Prostate gland (tissue), 2 donors: Measurements from ENCODE around the gene SV2B. TPM values are rescaled to one million over a fixed set of nuclear protein-coding genes. Genes with fewer than 3 reads are reported as not detected.

Experiments
- DNase-seq: peaks from one replicate; pipeline ENCODE4 v3.0.0-alpha.2; 2019; ENCODE audit warnings: low spot score
- H3K27ac ChIP-seq, 2 donors: fragments of 200-600 bp; sonication (generic); 2 replicates each; pipeline ENCODE4 v1.5.1; 2017 to 2019
- H3K27me3 ChIP-seq: fragments of 200-600 bp; sonication (generic); replicated peaks from 2 replicates; pipeline ENCODE4 v1.5.1; 2019; ENCODE audit not compliant: insufficient read depth
- H3K36me3 ChIP-seq, 2 donors: fragments of 200-600 bp; sonication (generic); 1 replicate in 1 of 2; 2 replicates in 1 of 2; pipeline versions ENCODE4 v1.5.1 to v1.8.1; 2017 to 2019
- H3K4me1 ChIP-seq: fragments of 200-600 bp; sonication (generic); replicated peaks from 2 replicates; pipeline ENCODE4 v1.5.1; 2019
- H3K4me3 ChIP-seq, 2 donors: fragments of 200-600 bp; sonication (generic); 2 replicates each; pipeline ENCODE4 v1.5.1; 2017 to 2019
- H3K9me3 ChIP-seq: fragments of 200-600 bp; sonication (generic); 2 replicates; pipeline ENCODE4 v1.5.1; 2017
- CTCF ChIP-seq, 4 experiments: fragments of 200-600 bp in 2 of 4; fragments of 450-650 bp in 2 of 4; sonication (generic) in 2 of 4; IDR thresholded peaks; 1 replicate in 3 of 4; 2 replicates in 1 of 4; pipeline ENCODE4 v1.5.1; 2016 to 2019; ENCODE audit warnings: antibody characterized with exemption in 4 of 4, mild to moderate bottlenecking in 2 of 4, moderate library complexity in 2 of 4
- POLR2A ChIP-seq: fragments of 450-650 bp; IDR thresholded peaks from one replicate; pipeline ENCODE4 v1.6.1; 2016; ENCODE audit warnings: antibody characterized with exemption, mild to moderate bottlenecking
- POLR2AphosphoS5 ChIP-seq: sonication (generic); formaldehyde crosslinking; IDR thresholded peaks from one replicate; pipeline ENCODE4 v1.6.1; 2017; ENCODE audit warnings: antibody characterized with exemption
- WGBS: methylation state at CpG from one replicate; pipeline ENCODE4 v1.1.5; 2018; 5-methylcytosine and 5-hydroxymethylcytosine counted together
- intact Hi-C: fragments of 100-400 bp; cut with DNase I; formaldehyde crosslinking; loops from one replicate; pipeline ENCODE4 v1.14.2; 2022
- total RNA-seq, 2 donors: library from RNA; depleted of rRNA; stranded (reverse); fragments of >200 nt; gene quantifications; one replicate each; pipeline ENCODE4 v1.1.0, GENCODE V29; 2016

Gene SV2B
- total RNA-seq, 2 donors from 2014 or later = 2.3 to 5.4 TPM

- WGBS = 57% methylated on average over 4 of the region's 4 CpGs
- TF ChIP-seq POLR2AphosphoS5 = no peak
- no peak for TF ChIP-seq CTCF (IDR thresholded peaks at IDR 0.05)
- TF ChIP-seq POLR2A = no peak
Measured at GRCh38 chr15:91279486-91279885, 179.4 kb downstream of the SV2B start.

GRCh38 chr15:91281947-91282346 is 181.9 kb downstream of the SV2B start:
- H3K9me3 ChIP-seq = no peaks in the 10 kb centered on the region
- H3K4me1 ChIP-seq = no peaks in the 10 kb centered on the region
- H3K36me3 ChIP-seq = no peaks in the 10 kb centered on the region
- H3K27ac ChIP-seq = no peak overlapping the region
- no peak overlapping the region for H3K4me3 ChIP-seq
- TF ChIP-seq POLR2A = no peak
- TF ChIP-seq CTCF (IDR thresholded peaks at IDR 0.05) = no peak
- TF ChIP-seq POLR2AphosphoS5 = no peak
- H3K27me3 ChIP-seq = no peaks in the 10 kb centered on the region
- WGBS = 78% methylated on average over 4 of the region's 4 CpGs
- intact Hi-C loops = no loop called here
- DNase-seq = no peak

More at GRCh38 chr15:91279486-91279885, 179.4 kb downstream of the SV2B start:
- no peaks in the 10 kb centered on the region for H3K9me3 ChIP-seq
- no peaks in the 10 kb centered on the region for H3K36me3 ChIP-seq
- H3K27me3 ChIP-seq = no peaks in the 10 kb centered on the region
- no peak overlapping the region for H3K27ac ChIP-seq
- intact Hi-C loops = no loop called here
- no peaks in the 10 kb centered on the region for H3K4me1 ChIP-seq
- DNase-seq = no peak
- no peak overlapping the region for H3K4me3 ChIP-seq

GRCh38 chr15:91282486-91282885 is 182.4 kb downstream of the SV2B start:
- H3K27me3 ChIP-seq = no peaks in the 10 kb centered on the region
- H3K4me1 ChIP-seq = no peaks in the 10 kb centered on the region
- no peaks in the 10 kb centered on the region for H3K9me3 ChIP-seq
- H3K27ac ChIP-seq = no peak overlapping the region
- TF ChIP-seq POLR2AphosphoS5 = no peak
- intact Hi-C loops = no loop called here
- DNase-seq = no peak
- no peaks in the 10 kb centered on the region for H3K36me3 ChIP-seq
- H3K4me3 ChIP-seq = no peak overlapping the region
- WGBS = 72% methylated on average over 1 of the region's 1 CpG

- Histone ChIP-seq H3K4me1 (no peaks in the 10 kb centered on the region), H3K4me3 (no peak overlapping the region), H3K9me3 (no peaks in the 10 kb centered on the region), H3K27me3 (no peaks in the 10 kb centered on the region), H3K36me3 (no peaks in the 10 kb centered on the region), H3K27ac (no peak overlapping the region)
- DNase-seq = no peak
- TF ChIP-seq POLR2AphosphoS5 (no peak), POLR2A (no peak), CTCF (IDR thresholded peaks at IDR 0.05) (no peak)
- intact Hi-C loops = no loop called here
- 62% methylated on average over 2 of the region's 2 CpGs for WGBS
Measured at GRCh38 chr15:91283155-91283554, 183.1 kb downstream of the SV2B start.

GRCh38 chr15:91284758-91285466 is 184.9 kb downstream of the SV2B start:
- WGBS = 88% methylated on average over 13 of the region's 13 CpGs
- TF ChIP-seq CTCF (IDR thresholded peaks at IDR 0.05) (no peak), POLR2AphosphoS5 (no peak), POLR2A (no peak)
- intact Hi-C loops = no loop called here

More at GRCh38 chr15:91284758-91285466, 184.9 kb downstream of the SV2B start:
- no peak overlapping the region for H3K27ac ChIP-seq
- no peaks in the 10 kb centered on the region for H3K36me3 ChIP-seq
- H3K9me3 ChIP-seq = no peaks in the 10 kb centered on the region
- no peaks in the 10 kb centered on the region for H3K27me3 ChIP-seq
- no peak overlapping the region for H3K4me3 ChIP-seq
- H3K4me1 ChIP-seq = no peaks in the 10 kb centered on the region
- DNase-seq = no peak
